GM23248 (cell line): ENCODE data around the gene MYEOV.

Source experiments
- EZH2 ChIP-seq: fragments of 200-600 bp; sonication (generic); IDR thresholded peaks from 2 replicates; pipeline ENCODE4 v1.6.1; 2018; ENCODE audit warnings: antibody characterized with exemption, mild to moderate bottlenecking; ENCODE audit not compliant: insufficient read depth, poor library complexity, severe bottlenecking
- EZH2phosphoT487 ChIP-seq: fragments of 200-600 bp; sonication (generic); IDR thresholded peaks from 2 replicates; pipeline ENCODE4 v1.6.1; 2018; ENCODE audit warnings: antibody characterized with exemption, moderate library complexity, mild to moderate bottlenecking, low read depth; ENCODE audit not compliant: insufficient read depth

GRCh38 chr11:69261116-69261515 is 32.8 kb upstream of the MYEOV start:
- TF ChIP-seq EZH2: no peak
- no peak for TF ChIP-seq EZH2phosphoT487
